ENCODE measurements around the gene ALG11.

GRCh38 chr13:51971520-51972426 lies 40.4 kb upstream of the ALG11 start:
- TF ChIP-seq RAD21 (IDR thresholded peaks at IDR 0.05; ENCODE audit: low read depth) (no peak), POLR2A (IDR thresholded peaks at IDR 0.05; ENCODE audit: borderline replicate concordance, extremely low read depth, insufficient read depth, insufficient read length) (no peak), EZH2 (IDR thresholded peaks at IDR 0.05) (no peak), YY1 (IDR thresholded peaks at IDR 0.05; ENCODE audit: extremely low read depth, insufficient replicate concordance, low read depth, low read length) (no peak), SP1 (IDR thresholded peaks at IDR 0.05; ENCODE audit: low read depth) (no peak)
- TF ChIP-seq, protein P1, sequence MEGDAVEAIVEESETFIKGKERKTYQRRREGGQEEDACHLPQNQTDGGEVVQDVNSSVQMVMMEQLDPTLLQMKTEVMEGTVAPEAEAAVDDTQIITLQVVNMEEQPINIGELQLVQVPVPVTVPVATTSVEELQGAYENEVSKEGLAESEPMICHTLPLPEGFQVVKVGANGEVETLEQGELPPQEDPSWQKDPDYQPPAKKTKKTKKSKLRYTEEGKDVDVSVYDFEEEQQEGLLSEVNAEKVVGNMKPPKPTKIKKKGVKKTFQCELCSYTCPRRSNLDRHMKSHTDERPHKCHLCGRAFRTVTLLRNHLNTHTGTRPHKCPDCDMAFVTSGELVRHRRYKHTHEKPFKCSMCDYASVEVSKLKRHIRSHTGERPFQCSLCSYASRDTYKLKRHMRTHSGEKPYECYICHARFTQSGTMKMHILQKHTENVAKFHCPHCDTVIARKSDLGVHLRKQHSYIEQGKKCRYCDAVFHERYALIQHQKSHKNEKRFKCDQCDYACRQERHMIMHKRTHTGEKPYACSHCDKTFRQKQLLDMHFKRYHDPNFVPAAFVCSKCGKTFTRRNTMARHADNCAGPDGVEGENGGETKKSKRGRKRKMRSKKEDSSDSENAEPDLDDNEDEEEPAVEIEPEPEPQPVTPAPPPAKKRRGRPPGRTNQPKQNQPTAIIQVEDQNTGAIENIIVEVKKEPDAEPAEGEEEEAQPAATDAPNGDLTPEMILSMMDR (IDR thresholded peaks at IDR 0.05 in 2 of 3, conservative IDR thresholded peaks at IDR 0.05 in 1 of 3; ENCODE audit: borderline replicate concordance in 1 of 3, insufficient read depth in 1 of 3, low read depth in 2 of 3, low read length in 2 of 3): no peak
- TF ChIP-seq, protein P2, sequence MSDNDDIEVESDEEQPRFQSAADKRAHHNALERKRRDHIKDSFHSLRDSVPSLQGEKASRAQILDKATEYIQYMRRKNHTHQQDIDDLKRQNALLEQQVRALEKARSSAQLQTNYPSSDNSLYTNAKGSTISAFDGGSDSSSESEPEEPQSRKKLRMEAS (IDR thresholded peaks at IDR 0.05): no peak

All from HCT116 (cell line).